ENCODE results near the gene PAM.

DNA sequence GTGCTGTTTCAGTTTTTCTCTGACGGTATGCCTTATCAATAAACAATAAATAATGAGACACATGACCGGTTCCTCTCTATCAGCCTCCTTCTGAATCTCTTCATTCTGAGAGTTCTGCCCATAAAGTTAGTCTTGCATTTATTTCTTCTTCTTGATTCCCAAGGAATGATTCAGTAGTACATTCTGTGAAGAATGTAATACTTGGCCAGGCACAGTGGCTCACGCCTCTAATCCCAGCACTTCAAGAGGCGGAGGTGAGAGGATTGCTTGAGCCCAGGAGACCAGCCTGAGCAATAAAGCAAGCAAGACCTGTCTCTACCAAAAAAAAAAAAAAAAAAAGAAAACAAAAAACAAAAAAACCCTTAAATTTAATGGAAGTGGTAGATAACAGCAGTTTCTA lies 53.9 kb downstream of the PAM start:
- TF ChIP-seq, protein P1, sequence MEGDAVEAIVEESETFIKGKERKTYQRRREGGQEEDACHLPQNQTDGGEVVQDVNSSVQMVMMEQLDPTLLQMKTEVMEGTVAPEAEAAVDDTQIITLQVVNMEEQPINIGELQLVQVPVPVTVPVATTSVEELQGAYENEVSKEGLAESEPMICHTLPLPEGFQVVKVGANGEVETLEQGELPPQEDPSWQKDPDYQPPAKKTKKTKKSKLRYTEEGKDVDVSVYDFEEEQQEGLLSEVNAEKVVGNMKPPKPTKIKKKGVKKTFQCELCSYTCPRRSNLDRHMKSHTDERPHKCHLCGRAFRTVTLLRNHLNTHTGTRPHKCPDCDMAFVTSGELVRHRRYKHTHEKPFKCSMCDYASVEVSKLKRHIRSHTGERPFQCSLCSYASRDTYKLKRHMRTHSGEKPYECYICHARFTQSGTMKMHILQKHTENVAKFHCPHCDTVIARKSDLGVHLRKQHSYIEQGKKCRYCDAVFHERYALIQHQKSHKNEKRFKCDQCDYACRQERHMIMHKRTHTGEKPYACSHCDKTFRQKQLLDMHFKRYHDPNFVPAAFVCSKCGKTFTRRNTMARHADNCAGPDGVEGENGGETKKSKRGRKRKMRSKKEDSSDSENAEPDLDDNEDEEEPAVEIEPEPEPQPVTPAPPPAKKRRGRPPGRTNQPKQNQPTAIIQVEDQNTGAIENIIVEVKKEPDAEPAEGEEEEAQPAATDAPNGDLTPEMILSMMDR (conservative IDR thresholded peaks at IDR 0.05; ENCODE audit: low read depth, low read length), result no peak
- TF ChIP-seq EZH2 (IDR thresholded peaks at IDR 0.05; ENCODE audit: borderline replicate concordance, low read depth, low read length, poor library complexity, severe bottlenecking), result no peak

Data from A673 (cell line).